Left hindlimb (tissue), 1 donor: ENCODE data around the gene ATL1.
"Not testable (repeated sequence)": the region's sequence is repeated elsewhere in the genome, so short reads cannot be mapped to it uniquely, and the experiment has no call there.

ENCODE experiments used
- DNase-seq: peaks from one replicate; pipeline ENCODE4 v3.0.0-alpha.2; 2018

The ATL1 gene

GRCh38 chr14:50603565-50603964 is 43.6 kb downstream of the ATL1 start:
- DNase-seq, result no peak

GRCh38 chr14:50605766-50606165 is 45.8 kb downstream of the ATL1 start:
- peak; percentile 38 for DNase-seq

DNA sequence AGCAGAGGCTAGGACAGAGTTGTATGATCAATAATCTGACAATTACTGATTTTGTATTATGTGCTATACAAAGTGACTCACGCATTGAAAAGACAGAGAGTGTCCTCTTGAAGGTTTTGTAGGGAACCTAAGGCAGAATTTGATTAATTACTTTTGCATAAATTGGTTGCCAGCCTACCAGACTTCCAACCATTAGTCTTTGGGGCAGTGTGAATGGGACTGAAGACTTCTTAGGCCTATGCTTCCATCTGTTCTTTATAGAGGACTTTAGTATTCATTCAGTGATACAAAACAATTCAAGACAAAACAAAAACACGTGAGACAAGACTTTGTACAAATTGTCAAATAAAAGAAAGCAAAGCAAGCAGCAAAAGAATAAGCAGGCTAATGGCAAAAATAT is 46.5 kb downstream of the ATL1 start:
- no peak for DNase-seq

DNA sequence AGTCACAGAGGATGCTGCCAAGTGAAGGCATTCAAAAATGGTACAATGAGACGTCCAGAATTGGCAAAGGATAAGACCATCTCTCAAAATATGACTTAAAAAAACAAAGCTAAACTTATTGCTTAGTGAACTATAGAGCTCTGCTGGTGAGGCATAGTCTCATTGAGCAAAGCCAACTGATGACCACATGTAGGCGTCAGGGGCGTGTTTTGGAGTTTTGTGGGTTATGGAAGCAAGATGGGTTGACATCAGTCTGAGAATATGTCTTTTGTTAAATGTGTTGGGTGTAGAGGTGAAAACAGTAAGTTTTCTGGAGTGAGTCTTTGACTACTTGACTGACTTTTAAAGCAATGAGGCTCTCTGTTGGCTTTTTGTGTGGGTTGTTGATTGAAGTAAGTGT is 47.2 kb downstream of the ATL1 start:
- DNase-seq, result peak; percentile 36

- DNase-seq, result no peak
Observed at GRCh38 chr14:50607761-50608160, 47.8 kb downstream of the ATL1 start.

DNA sequence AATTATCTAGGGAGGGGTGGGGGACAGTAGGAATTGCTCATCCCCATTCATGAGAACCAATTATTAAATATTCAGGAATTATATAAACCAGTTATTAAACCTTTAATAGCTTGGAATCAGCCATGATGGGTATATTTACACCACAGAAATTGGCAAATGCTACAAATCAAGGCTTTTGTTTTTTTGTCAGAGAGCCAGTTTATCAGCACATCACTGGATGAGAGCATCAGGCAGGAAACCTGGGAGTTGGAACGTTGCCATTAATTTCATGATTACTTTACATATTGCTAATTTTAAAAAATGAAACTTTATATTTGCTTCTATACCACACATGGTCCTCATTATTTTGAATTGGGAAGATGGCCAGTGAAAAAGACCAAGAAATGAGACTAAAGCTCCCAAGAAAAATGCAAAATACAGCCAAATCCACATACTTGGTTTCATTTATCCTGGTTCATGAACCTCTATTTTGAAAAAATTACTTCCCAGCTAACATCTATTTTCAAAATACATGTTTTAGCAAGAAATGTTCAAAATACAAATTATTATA is 48.4 kb downstream of the ATL1 start:
- no peak for DNase-seq

DNA sequence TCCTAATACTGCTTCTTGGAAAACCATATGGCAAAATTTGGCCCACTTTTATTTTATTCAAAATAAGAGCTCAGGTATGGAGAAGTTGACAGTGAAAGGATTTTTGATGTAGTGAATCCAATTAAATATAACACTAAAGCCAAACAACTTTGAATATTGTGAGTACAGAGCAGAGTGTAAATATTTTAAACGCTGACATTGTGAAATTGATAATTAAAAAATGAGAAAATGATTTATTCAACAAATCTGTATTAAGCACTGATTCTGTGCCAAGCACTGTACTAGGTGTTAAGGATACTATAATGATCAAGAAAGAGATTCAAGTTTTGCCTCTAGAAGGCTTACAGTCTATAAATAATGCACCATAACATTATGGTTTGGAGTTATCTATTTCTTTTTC is 50.5 kb downstream of the ATL1 start:
- DNase-seq, result no peak

GRCh38 chr14:50612806-50613205 is 52.9 kb downstream of the ATL1 start:
- no peak for DNase-seq

- no peak for DNase-seq
Observed at GRCh38 chr14:50615056-50615455, 55.1 kb downstream of the ATL1 start.

DNA sequence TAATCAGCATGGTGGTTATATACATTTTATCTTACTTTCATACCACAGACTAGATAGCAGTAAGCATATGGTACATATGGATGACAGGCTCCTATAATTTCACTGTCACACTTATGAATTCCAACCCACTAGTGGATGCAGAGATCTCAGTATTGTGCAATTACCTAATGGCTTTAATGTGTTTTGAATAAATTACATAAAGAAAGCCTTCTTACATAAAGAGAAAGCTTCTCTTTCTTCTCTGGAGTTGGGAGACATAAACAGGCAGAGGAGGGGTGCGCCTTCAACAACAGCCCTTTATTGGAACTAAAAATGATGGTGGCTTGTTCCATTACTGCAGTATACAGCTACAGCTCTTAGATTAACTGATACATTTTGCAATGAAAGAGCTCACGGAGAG is 55.6 kb downstream of the ATL1 start:
- no peak for DNase-seq

GRCh38 chr14:50616275-50616674 is 56.3 kb downstream of the ATL1 start:
- no peak for DNase-seq

DNA sequence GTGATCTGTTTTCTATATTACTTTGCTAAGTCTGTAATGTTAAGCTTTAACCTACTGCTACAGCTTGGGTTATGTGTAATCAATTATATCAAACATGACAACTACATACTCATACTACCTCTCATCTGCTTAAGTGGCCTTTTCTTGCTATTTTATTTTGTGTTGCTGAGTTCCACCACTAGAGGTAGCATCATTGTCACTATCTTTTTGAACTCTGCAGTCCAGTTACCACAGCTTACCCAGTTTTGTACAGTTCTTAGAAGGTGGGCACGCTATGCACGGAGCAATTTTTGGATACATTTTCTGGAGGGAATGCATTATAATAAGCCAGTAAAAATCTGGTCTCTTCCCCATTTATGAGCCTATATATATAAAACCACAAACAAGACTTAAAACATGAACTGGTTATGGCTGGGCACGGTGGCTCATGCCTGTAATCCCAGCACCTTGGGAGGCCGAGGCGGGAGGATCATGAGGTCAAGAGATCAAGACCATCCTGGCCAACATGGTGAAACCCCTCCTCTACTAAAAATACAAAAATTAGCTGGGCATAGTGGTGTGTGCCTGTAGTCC is 59.7 kb downstream of the ATL1 start:
- DNase-seq, result no peak

GRCh38 chr14:50620341-50620740 is 60.4 kb downstream of the ATL1 start:
- no peak for DNase-seq

GRCh38 chr14:50622978-50623377 is 63.0 kb downstream of the ATL1 start:
- DNase-seq, result no peak

- DNase-seq, result no peak
Observed at GRCh38 chr14:50624447-50624846, 64.5 kb downstream of the ATL1 start.

GRCh38 chr14:50624947-50625346 is 65.0 kb downstream of the ATL1 start:
- DNase-seq, result not testable (repeated sequence)

- DNase-seq, result no peak
Observed at GRCh38 chr14:50631408-50631821, 71.5 kb downstream of the ATL1 start.

DNA sequence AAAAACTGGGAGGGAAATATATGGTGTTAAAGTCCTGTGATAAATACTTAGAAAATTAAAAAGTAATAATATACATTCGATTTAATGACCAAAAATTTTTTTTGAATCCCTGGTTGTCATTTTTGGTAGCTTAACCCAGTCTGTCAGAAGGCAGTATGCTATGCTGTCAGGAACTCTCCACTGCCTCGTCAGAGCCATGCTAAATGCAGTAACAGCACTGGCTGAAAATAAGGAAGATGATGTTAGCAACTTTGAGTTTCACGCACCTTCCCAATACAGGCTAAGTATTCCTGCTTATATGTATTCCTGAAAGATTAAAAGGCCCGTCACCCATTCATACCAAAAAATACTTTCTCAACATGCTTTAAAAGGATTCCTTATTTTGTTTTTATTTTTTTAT is 74.0 kb downstream of the ATL1 start:
- DNase-seq, result no peak

GRCh38 chr14:50635141-50635540 is 75.2 kb downstream of the ATL1 start:
- DNase-seq, result no peak

DNA sequence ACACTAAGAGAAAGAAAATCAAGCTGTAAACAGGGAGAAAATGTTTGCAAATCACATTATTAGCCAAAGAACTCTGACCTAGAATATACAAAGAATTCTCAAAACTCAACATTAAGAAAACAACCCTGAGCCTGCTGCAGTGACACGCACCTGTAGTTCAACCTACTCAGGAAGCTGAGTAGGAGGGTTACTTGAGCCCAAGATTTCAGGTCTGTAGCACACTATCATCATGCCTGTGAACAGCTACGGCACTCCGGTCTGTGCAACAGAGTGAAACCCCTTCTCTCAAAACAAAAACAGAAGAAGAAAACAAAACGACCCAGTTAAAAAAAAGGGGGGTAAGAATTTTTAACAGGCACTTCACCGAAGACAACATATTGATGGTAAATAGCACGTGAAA is 87.3 kb downstream of the ATL1 start:
- DNase-seq, result no peak

DNA sequence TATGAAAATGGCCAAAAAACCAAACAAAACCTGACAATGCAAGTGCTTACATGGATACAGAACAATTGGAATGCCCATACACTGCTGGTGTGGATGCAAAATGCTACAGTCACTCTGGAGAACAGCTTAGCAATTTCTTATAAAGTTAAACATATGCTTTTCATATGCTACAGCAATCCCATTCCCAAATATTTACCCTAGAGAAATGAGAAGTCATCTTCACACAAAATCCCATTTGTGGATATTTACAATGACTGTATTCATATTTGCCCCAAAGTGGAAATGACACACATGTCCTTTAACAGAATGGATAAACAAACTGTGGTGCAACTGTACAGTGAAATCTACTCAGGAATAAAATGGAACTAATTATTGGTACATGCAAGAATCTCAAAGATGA is 87.8 kb downstream of the ATL1 start:
- DNase-seq, result no peak

DNA sequence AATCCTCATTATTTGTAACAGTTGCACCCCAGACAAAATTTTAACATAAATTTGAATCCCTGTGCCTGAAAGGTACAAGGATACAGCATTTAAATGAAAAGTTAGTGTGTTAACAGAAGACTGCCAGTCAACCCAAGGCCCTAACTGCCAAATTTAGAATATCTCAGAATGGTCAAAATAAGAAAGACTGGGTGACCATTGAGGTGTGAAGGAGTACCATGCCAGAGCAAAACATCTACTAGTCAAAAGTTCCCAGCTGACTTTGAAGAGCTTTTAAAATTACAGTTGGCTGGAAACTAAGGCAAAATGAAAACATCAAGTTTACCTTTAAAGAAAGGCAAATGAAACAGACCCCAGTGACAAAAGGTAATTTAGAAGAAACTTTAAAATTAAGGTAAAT is 89.7 kb downstream of the ATL1 start:
- no peak for DNase-seq

DNA sequence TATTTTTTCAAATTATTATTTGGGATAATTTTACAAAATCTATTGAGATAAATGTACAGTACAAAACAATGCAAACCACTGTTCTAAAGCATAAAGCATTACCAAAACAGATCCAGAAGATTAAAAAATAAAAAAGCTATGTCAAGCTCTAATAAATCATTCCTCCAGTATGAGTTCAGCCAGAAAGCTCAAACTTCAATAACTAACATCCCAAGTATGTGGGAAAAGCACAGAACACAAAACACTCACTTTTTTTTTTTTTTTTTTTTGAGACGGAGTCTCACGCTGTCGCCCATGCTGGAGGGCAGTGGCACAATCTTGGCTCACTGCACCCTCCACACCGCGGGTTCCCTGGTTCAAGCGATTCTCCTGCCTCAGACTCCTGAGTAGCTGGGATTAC is 96.8 kb downstream of the ATL1 start:
- DNase-seq, result no peak

GRCh38 chr14:50657753-50658152 is 97.8 kb downstream of the ATL1 start:
- no peak for DNase-seq

DNA sequence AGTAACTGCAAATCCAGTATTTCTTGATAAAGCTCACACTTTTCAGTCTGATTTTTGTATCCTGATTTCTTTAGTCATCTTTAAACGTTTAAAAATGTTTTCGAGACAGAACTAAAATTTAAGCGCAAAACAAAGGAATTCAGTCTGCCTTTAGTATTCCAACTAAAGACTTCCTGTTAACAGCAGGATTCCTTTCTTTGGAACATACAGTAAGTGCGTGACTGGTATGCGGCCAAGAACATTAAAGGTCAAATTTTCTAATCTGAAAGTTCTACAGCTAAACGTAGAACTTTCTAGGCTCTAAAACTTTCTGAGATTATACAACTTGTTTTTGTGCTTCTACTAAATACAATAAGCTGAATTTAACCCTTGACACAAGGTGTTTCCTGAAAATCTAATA is 98.3 kb downstream of the ATL1 start:
- no peak for DNase-seq
